GM18499 (cell line): Measurements from ENCODE around the gene MXI1.
A peak's percentile ranks its signal among the peaks of the same experiment; 100 is the strongest.

Experiments used
- ATAC-seq: cut with Tn5 transposase; IDR thresholded peaks from one replicate; pipeline ENCODE4 v1.9.1; 2021; ENCODE audit warnings: moderate number of reproducible peaks; ENCODE audit not compliant: insufficient read depth, unreplicated experiment

Gene MXI1

DNA sequence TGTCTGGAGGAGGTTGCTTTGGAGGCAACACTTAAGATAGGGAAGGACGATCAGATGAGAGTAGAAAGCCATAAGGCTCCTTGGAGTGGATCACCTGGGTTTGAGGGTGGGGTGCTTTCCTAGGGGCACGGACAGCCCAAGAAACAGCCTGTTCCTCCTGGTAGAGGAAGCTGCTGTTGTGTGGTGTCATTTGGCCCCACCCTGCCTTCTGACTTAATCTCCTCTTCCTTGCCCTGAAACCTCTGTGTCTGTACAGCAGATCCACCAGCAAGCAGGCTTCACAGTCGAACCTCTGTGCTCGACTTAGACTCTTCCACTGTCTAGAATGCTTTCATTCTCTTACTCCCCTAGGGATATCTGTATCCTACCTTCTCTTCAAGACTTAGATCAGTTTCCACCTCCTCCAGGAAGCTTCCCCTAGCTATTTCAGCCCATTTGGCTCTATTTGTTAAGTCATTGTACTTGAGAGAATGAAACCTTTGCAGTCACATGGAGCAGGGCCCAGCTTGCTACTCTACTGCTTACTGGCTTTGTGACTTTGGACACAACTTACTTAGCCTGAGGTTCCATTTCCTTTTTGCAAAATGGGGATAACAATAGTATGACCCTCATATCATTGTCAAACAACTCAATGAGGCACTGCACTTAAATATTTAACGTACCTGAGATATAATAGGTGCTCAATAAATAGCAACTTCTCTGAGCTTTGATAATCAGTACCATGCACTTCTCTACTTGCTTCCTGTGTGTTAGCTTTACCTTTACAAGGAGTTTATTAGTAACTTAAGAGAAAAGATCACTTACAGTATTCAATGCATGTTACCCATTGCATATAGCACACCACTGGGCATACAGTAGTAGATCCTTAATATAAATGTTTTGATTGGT is 5.0 kb downstream of the MXI1 start:
- no peak for ATAC-seq

DNA sequence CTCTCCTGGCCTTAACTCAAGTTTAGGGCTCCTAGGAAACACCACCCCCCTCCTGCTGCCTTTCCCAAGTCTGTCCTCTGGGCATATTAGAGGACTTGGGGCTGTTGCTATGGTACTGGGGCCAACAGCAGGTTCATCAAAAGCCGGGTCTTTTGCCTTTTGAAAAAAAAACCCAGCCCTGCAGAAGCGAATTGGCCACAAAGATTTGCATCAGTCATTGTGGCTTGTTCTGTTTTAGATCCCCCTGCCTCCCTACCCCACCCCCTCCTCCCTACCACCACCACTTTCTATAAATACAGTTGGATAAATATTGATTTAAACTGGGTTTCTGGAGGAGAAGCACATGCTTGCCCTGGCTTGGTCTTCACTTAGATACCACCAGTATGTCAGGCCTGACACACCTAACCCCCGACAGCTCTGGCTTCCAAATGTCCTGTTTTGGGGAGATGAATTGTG is 7.0 kb downstream of the MXI1 start:
- no peak for ATAC-seq

- ATAC-seq, result no peak
These were observed 8.1 kb downstream of the MXI1 start for GRCh38 chr10:110215286-110216170.

DNA sequence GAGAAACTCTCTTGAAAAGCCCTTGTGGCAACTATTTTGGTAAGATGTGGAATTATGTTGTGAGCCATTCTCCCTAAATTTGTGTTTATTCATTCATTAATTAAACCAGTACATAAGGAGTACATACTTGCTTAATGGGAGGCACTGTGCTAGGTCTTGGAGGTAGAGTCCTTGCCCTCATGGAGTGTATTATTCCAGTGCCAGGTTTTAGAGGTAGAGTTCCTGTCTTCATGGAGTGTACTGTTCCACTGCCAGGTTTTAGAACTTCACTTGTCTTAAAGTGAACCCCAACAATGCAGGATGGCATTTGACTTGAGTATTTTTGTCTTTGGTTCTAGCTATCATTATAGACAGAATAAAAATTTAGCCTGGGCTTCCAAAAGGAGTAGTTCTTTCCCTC is 8.8 kb downstream of the MXI1 start:
- no peak for ATAC-seq

DNA sequence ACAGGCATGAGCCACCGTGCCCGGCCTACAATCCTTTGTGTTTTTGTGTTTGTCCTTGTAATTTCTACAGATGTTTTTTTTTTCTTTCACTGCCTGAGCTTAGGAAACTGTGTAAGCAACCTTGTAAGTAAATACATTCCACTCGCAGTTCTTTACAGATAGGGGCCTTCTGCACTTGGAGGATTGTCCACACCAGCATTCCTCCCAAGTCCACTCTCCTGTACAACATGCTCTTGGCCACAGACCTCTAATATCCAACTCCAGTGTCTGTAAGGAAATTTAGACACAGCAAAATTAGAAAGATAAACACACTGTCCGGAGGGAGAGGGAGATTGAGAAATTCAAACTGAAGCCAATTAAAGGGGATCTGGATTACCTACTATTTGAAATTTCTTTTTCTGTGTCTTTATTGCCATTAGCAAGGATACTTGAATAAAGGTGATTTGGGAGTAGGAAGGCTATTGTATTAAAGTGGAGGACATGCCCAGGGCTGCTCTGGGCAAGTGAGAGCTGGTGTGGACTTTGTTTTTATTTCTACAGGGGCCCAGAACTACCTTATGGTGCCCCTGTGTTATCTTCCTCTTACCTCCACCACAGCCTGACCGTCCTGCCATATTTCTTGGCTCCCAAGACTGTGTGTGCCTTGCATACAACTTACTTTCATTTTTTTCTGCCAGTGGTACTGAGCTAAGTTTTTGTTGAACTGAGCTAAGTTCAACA is 9.7 kb downstream of the MXI1 start:
- ATAC-seq, result no peak

GRCh38 chr10:110217662-110218008 is 10.2 kb downstream of the MXI1 start:
- no peak for ATAC-seq

DNA sequence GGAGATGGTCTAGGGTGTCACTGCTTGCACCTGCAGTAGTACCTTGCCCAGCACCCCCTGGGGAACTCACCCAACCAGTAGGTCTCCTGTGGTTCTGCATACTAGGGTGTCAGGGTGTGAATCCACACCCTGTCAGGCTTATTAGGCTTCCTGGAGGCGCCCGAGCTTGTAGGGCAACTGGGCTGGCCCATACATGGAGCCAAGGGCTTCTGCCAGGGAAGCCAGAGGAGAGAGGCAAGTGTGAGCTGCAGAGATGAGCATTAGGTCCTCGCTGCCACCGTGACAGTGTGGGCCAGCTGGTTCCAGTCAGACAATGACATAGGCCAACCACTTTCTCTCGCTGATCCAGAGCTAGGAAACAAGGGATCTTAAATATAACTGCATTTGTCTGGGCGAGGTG is 11.2 kb downstream of the MXI1 start:
- no peak for ATAC-seq

- ATAC-seq, result no peak
These were observed 12.5 kb downstream of the MXI1 start for GRCh38 chr10:110219884-110220283.

DNA sequence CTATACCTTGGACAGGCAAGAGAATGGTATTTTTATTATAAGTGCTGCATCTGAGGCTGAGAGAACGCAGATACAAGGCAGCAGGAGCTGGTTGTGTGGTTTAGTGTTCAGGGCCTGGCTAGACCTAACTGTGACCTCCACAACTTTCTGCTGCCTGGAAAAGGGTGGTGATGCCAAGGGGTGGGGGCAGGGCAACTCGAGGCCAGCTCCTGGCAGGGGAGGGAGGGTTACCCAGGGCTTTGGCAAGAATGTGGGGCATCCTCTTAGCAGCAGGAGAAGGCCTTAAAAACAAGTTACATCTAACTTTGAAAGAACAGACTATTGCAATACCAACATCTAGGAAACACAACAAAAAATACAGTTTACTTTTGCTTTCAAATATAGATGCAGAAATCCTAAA is 13.0 kb downstream of the MXI1 start:
- no peak for ATAC-seq

- ATAC-seq, result no peak
These were observed 13.8 kb downstream of the MXI1 start for GRCh38 chr10:110221044-110221720.

DNA sequence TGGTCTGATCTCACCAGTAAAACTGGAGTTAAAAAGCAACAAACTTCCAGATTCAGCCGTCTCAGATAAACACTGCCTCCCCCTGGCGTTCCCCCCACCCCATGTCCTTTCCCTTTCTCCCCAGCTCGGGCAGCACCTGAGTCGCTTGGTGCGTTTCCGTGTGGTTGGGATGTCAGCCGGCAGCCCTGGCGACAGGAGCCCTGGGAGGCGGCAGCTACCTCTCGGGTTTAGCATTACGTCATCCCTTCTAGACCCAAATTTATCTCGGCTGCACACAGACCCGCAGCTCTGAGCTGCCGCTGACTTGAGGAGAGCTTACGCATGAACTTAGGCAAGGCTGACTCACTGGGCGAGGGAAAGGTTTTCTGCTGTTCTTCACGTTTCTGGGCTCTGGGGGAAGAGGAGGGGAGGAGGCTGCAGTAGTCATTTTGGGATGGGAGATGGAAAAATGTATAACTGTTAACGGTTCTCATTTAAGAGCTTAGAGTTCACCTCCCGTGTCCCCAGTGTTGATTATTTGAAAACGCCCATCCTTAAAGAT is 14.4 kb downstream of the MXI1 start:
- peak; percentile 45 for ATAC-seq

- no peak for ATAC-seq
These were observed 15.4 kb downstream of the MXI1 start for GRCh38 chr10:110222641-110223297.

DNA sequence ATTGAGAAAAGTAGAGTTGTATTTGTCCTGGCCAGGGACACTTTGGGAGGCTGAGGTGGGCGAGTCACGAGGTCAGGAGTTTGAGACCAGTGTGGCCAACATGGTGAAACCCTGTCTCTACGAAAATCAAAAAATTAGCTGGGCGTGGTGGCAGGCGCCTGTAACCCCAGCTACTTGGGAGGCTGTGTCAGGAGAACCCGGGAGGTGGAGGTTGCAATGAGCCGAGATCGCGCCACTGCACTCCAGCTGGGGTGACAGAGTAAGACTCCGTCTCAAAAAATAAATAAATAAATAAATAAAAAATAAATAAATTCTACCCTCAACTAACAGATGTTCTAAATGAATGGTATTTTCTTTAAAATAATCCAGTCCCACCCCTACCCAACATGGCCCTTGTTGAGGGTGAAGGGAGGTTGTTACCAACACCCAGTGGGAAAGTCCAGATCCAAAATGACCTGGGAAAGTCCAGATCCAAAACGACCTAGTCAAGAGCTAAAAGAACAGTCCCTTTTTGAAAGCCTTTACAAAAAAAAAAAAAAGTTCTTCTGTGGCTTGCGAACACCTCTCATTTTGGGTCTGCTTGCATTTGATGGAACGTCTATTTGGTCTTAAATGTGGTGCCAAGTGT is 16.0 kb downstream of the MXI1 start:
- ATAC-seq, result no peak

- no peak for ATAC-seq
These were observed 17.6 kb downstream of the MXI1 start for GRCh38 chr10:110224992-110225391.

DNA sequence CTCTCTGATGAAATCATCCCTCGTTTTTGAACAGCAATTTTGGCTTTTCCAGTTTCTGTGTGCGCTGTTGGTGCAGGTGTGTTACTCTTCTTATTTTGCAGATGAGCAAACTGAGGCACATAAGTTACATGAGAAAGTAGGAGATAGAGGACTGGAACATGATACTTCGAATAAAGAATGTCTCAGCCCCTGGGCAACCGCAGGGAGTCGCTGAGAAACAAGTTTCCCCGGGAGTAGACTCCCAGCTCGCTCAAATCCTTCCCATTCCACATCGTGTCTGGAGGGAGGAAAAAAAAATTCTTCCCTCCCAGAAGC is 18.0 kb downstream of the MXI1 start:
- peak; percentile 3 for ATAC-seq

- ATAC-seq, result peak; percentile 64
These were observed 18.5 kb downstream of the MXI1 start for GRCh38 chr10:110225756-110226542.

DNA sequence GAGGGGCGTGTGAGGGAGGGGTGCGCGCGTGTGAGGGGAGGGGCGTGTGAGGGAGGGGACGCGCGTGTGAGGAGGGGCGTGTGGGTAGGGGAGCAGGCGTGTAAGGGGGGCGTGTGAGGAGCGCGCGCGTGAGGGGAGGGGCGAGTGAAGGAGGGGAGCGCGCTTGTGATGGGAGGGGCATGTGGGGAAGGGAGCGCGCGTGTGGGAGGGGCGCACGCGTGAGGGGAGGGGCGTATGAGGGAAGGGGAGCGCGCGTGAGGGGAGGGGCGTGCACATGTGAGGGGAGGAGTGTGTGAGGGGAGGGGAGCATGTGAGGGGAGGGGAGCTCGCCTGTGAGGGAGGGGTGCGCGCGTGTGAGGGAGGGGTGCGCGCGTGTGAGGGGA is 19.1 kb downstream of the MXI1 start:
- ATAC-seq, result no peak

DNA sequence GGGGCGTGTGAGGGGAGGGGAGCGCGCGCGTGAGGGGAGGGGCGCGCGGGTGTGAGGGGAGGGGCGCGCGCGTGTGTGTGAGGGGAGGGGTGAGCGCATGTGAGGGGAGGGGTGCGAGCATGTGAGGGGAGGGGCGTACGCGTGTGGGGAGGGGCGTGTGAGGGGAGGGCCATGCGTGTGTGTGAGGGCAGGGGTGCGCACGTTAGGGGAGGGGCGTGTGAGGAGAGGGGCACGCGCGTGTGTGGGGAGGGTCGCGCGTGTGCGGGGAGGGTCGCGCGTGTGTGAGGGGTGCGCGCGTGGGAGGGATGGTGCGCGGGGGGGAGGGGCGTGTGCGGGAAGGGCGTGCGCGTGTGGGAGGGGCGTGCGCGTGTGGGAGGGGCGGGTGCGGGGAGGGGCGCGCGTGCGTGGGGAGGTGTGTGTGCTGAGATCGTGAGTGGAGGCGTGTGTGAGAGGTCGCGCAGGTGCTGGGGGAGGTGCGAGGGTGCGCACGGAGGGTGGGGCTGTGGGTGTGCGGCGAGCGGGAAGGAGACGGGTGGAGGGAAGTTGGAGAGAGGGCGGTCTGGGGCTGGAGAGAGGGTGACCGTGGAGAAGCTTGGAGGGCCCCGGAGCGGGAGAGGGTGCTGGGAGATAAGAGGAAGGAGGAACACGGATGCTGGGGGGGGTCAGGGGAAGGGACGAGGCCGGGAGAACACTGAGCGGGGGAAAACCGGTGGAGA is 19.7 kb downstream of the MXI1 start:
- ATAC-seq, result no peak
